Body of pancreas (tissue), 4 donors: Measurements from ENCODE around the gene PIAS2. TPM values are rescaled to one million over a fixed set of nuclear protein-coding genes. Genes with fewer than 3 reads are reported as not detected.
"Not testable (repeated sequence)": the region's sequence is repeated elsewhere in the genome, so short reads cannot be mapped to it uniquely, and the experiment has no call there.

ENCODE experiments used
- ATAC-seq: fragments of 150-250 bp; one replicate; pipeline ENCODE4 v1.9.1; 2016
- DNase-seq, 4 donors: peaks; one replicate each; pipeline ENCODE4 v3.0.0-alpha.2; 2019
- H3K27ac ChIP-seq, 4 donors: fragments of 200-600 bp; sonication (generic); 1 replicate in 3 of 4; 2 replicates in 1 of 4; pipeline versions ENCODE4 v1.5.1 to v1.6.1; 2016 to 2019; ENCODE audit warnings: mild to moderate bottlenecking in 1 of 4, mixed read lengths in 1 of 4, moderate library complexity in 1 of 4
- H3K27me3 ChIP-seq, 2 donors: fragments of 200-600 bp; sonication (generic); one replicate each; pipeline ENCODE4 v1.6.0; 2016; ENCODE audit warnings: mild to moderate bottlenecking in 1 of 2
- H3K36me3 ChIP-seq, 2 donors: fragments of 200-600 bp; sonication (generic); replicated peaks in 1 of 2; 2 replicates each; pipeline ENCODE4 v1.5.1; 2016; ENCODE audit warnings: low read depth in 2 of 2; ENCODE audit not compliant: insufficient read depth in 1 of 2
- H3K4me1 ChIP-seq: fragments of 200-600 bp; sonication (generic); one replicate; pipeline ENCODE4 v1.6.0; 2016
- H3K4me3 ChIP-seq, 2 donors: fragments of 200-600 bp; sonication (generic); 1 replicate in 1 of 2; 2 replicates in 1 of 2; pipeline ENCODE4 v1.5.1; 2016 to 2019
- H3K9me3 ChIP-seq, 3 donors: fragments of 200-600 bp; sonication (generic); 1 replicate in 2 of 3; 2 replicates in 1 of 3; pipeline ENCODE4 v1.5.1; 2016
- POLR2A ChIP-seq, 3 donors: fragments of 450-650 bp; IDR thresholded peaks; one replicate each; pipeline ENCODE4 v1.6.1; 2016; ENCODE audit warnings: antibody characterized with exemption in 3 of 3, mild to moderate bottlenecking in 2 of 3
- WGBS, 2 donors: methylation state at CpG; one replicate each; pipeline ENCODE4 v1.1.5; 2017; 5-methylcytosine and 5-hydroxymethylcytosine counted together
- intact Hi-C: fragments of 100-400 bp; cut with DNase I; formaldehyde crosslinking; loops from one replicate; pipeline ENCODE4 v1.15.1; 2023
- total RNA-seq, 2 donors: library from RNA; depleted of rRNA; stranded (reverse); fragments of >200 nt; gene quantifications; one replicate each; pipeline ENCODE4 v1.1.0, GENCODE V29; 2016
- TF ChIP-seq, protein P1 (sequence below), 7 experiments: fragments of 450-650 bp in 4 of 7; fragments of 200-600 bp in 3 of 7; sonication (generic) in 3 of 7; IDR thresholded peaks; one replicate each; pipeline ENCODE4 v1.5.1; 2016 to 2019; ENCODE audit warnings: antibody characterized with exemption in 7 of 7

The PIAS2 gene
- total RNA-seq, 2 donors from 2014 or later, result 12.5 to 15.6 TPM

DNA sequence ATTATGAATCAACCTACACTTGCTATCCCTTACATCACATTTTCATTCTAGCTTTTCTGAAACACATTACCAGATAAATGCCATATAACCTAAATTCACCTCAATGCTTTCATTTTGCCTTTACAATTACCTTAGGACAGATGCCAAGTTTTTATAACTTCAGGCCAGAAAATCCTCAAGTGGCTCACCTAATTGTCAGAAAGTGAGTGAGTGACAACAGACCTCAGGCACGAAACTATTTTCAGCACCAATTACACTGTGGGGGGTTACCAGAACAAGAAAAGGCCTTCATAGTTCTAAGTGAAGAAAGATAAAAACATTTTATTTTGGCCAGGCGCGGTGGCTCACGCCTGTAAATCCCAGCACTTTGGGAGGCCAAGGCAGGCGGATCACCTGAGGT, 108.2 kb downstream of the PIAS2 start:
- no peaks in the 10 kb centered on the region for H3K36me3 ChIP-seq
- intact Hi-C loops, result no loop called here
- H3K27me3 ChIP-seq, result no peaks in the 10 kb centered on the region
- no peaks in the 10 kb centered on the region for H3K9me3 ChIP-seq
- DNase-seq (no peak), ATAC-seq (no peak)
- H3K4me1 ChIP-seq, result no peaks in the 10 kb centered on the region
- no peak for TF ChIP-seq POLR2A (IDR thresholded peaks at IDR 0.05)
- TF ChIP-seq, protein P1, sequence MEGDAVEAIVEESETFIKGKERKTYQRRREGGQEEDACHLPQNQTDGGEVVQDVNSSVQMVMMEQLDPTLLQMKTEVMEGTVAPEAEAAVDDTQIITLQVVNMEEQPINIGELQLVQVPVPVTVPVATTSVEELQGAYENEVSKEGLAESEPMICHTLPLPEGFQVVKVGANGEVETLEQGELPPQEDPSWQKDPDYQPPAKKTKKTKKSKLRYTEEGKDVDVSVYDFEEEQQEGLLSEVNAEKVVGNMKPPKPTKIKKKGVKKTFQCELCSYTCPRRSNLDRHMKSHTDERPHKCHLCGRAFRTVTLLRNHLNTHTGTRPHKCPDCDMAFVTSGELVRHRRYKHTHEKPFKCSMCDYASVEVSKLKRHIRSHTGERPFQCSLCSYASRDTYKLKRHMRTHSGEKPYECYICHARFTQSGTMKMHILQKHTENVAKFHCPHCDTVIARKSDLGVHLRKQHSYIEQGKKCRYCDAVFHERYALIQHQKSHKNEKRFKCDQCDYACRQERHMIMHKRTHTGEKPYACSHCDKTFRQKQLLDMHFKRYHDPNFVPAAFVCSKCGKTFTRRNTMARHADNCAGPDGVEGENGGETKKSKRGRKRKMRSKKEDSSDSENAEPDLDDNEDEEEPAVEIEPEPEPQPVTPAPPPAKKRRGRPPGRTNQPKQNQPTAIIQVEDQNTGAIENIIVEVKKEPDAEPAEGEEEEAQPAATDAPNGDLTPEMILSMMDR (IDR thresholded peaks at IDR 0.05), result no peak
- H3K27ac ChIP-seq, result no peak overlapping the region
- H3K4me3 ChIP-seq, result no peak overlapping the region
- 91 to 93% methylated on average over 5 of the region's 5 CpGs for WGBS, 2 donors

DNA sequence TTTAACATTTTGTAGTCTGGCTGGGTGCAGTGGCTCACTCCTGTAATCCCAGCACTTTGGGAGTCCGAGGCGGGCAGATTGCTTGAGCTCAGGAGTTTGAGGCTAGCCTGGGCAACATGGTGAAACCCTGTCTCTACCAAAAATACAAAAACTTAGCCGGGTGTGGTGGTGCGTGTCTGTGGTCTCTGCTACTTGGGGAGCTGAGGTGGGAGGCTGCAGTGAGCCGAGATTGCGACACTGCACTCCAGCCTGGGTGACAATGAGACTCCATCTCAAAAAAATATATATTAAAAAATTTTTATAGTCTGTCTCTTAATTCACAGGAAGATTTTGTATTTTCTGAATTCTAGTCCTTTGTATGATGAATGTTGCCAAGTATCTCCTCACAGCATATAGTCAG, 121.4 kb downstream of the PIAS2 start:
- H3K4me3 ChIP-seq, H3K4me1 ChIP-seq, DNase-seq, H3K27ac ChIP-seq, ATAC-seq, intact Hi-C loops, H3K36me3 ChIP-seq, H3K9me3 ChIP-seq, H3K27me3 ChIP-seq: not testable (repeated sequence)
- WGBS, 2 donors, result 91 to 97% methylated on average over 6 of the region's 6 CpGs

DNA sequence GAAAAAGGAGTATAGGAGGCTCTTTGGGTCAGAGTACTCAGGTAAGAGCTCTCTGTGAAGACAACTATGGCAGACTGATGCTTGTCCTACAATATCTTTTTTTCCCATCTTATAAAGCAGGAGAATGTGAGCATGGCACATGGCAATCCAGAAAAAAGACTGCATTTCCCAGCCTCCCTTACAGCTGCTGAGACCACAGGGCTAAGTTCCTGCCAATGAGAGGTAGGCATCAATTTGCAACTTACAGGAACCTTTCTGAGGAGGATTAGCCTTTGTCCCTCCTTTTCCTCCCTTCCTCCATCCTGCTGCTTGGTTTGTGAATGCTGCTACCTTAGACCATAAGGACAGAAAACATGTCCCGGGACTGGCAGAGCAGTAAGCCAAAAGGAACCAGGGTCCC, 122.7 kb downstream of the PIAS2 start:
- TF ChIP-seq, protein P1 (IDR thresholded peaks at IDR 0.05), result no peak
- TF ChIP-seq POLR2A (IDR thresholded peaks at IDR 0.05), result no peak
- intact Hi-C loops, result no loop called here
- no peaks in the 10 kb centered on the region for H3K36me3 ChIP-seq
- 86 to 100% methylated on average over 1 of the region's 1 CpG for WGBS, 2 donors
- no peak overlapping the region for H3K27ac ChIP-seq
- peaks cover 0 to 4% (median 0%) of the 10 kb centered on the region in 3 donors for H3K9me3 ChIP-seq
- ATAC-seq, result no peak
- no peaks in the 10 kb centered on the region for H3K27me3 ChIP-seq
- H3K4me3 ChIP-seq, result no peak overlapping the region
- no peaks in the 10 kb centered on the region for H3K4me1 ChIP-seq
- no peak for DNase-seq

DNA sequence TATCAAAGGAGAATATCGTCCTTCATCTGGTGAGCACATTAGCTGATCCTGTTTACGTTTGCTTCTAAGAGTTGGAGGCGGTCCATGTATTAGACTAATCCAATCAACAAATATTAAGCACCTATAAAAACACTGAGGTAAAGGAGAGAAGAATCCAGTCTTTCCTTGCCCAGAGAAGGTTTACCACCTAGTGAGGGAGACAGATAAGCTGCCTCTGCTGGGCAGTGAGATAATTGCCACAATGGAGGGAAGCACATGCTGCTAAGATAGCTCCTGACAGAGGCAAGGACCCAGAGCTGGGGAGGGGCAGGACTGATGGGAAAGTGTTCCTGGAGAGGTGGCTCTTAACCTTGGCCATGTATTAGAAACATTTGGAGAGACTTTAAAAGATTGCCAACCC, 123.7 kb downstream of the PIAS2 start:
- intact Hi-C loops, result no loop called here
- WGBS, 2 donors, result 52 to 59% methylated on average over 3 of the region's 3 CpGs
- TF ChIP-seq, protein P1 (IDR thresholded peaks at IDR 0.05), result no peak
- TF ChIP-seq POLR2A (IDR thresholded peaks at IDR 0.05), result no peak

DNA sequence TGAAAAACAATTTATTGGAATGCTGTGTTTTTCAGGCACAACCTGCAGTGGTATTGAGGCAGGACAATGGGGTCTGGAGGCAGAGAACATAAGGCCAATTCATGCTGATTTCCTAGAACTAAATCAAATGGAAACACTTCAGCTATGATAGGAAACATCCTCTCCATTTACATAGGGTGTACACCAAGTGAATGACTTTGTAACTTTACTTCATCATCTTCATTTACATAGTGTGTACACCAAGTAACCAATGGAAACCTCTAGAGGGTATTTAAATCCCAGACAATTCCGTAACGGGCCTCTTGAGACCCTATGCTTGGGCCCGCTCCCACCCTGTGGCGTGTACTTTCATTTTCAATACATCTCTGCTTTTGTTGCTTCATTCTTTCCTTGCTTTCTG, 128.2 kb downstream of the PIAS2 start:
- no peak overlapping the region for H3K27ac ChIP-seq
- H3K4me1 ChIP-seq, result no peaks in the 10 kb centered on the region
- no peaks in the 10 kb centered on the region for H3K36me3 ChIP-seq
- intact Hi-C loops, result no loop called here
- no peak for ATAC-seq
- peaks cover 0 to 2% (median 0%) of the 10 kb centered on the region in 3 donors for H3K9me3 ChIP-seq
- 87 to 93% methylated on average over 4 of the region's 4 CpGs for WGBS, 2 donors
- no peak for TF ChIP-seq POLR2A (IDR thresholded peaks at IDR 0.05)
- TF ChIP-seq, protein P1 (IDR thresholded peaks at IDR 0.05), result no peak
- no peak for DNase-seq
- no peaks in the 10 kb centered on the region for H3K27me3 ChIP-seq
- H3K4me3 ChIP-seq, result no peak overlapping the region

More for the DNA sequence above, 123.7 kb downstream of the PIAS2 start:
- Histone ChIP-seq H3K9me3 (peaks cover 0 to 4% (median 0%) of the 10 kb centered on the region in 3 donors), H3K27ac (no peak overlapping the region), H3K27me3 (no peaks in the 10 kb centered on the region), H3K4me1 (no peaks in the 10 kb centered on the region), H3K4me3 (no peak overlapping the region), H3K36me3 (no peaks in the 10 kb centered on the region)
- no peak for DNase-seq
- ATAC-seq, result no peak
